DOHH2 (cell line): ENCODE results near the gene POP5.
"Not testable (repeated sequence)": the region's sequence is repeated elsewhere in the genome, so short reads cannot be mapped to it uniquely, and the experiment has no call there.

ENCODE experiments used
- H3F3A ChIP-seq: fragments of 200-600 bp; sonication (generic), shearing (Covaris generic); 2 replicates; pipeline ENCODE4 v1.6.0; 2016; ENCODE audit warnings: antibody characterized with exemption, mild to moderate bottlenecking; ENCODE audit not compliant: control insufficient read depth, insufficient read depth
- H3K27ac ChIP-seq: fragments of 200-600 bp; sonication (generic); 2 replicates; pipeline ENCODE4 v1.5.1; 2014; ENCODE audit warnings: low read depth, mild to moderate bottlenecking, low read length, moderate library complexity
- H3K27me3 ChIP-seq: fragments of 200-600 bp; sonication (generic); 2 replicates; pipeline ENCODE4 v1.6.1; 2014; ENCODE audit warnings: mild to moderate bottlenecking, low read length, mixed read lengths; ENCODE audit not compliant: control insufficient read depth
- H3K36me3 ChIP-seq: fragments of 200-600 bp; sonication (generic); 2 replicates; pipeline ENCODE4 v1.6.1; 2014; ENCODE audit warnings: mild to moderate bottlenecking, low read length, moderate library complexity, mixed read lengths; ENCODE audit not compliant: control insufficient read depth
- H3K4me1 ChIP-seq: fragments of 200-600 bp; sonication (generic); 2 replicates; pipeline ENCODE4 v1.6.1; 2014; ENCODE audit warnings: mild to moderate bottlenecking, low read length, mixed read lengths; ENCODE audit not compliant: control insufficient read depth
- H3K4me2 ChIP-seq: fragments of 200-600 bp; sonication (generic); 2 replicates; pipeline ENCODE4 v1.6.0; 2014; ENCODE audit warnings: mild to moderate bottlenecking, low read length, moderate library complexity
- H3K4me3 ChIP-seq: fragments of 200-600 bp; sonication (generic); 2 replicates; pipeline ENCODE4 v1.5.1; 2014; ENCODE audit warnings: mild to moderate bottlenecking, low read length, mixed read lengths
- H3K79me2 ChIP-seq: fragments of 200-600 bp; sonication (generic); 2 replicates; pipeline ENCODE4 v1.6.1; 2014; ENCODE audit warnings: mild to moderate bottlenecking, low read length, mixed read lengths; ENCODE audit not compliant: control insufficient read depth
- H3K9me2 ChIP-seq: fragments of 200-600 bp; sonication (generic); replicated peaks from 2 replicates; pipeline ENCODE4 v1.6.1; 2014; ENCODE audit warnings: mild to moderate bottlenecking, low read length, mixed read lengths; ENCODE audit not compliant: control insufficient read depth
- H3K9me3 ChIP-seq: fragments of 200-600 bp; sonication (generic); 2 replicates; pipeline ENCODE4 v1.6.1; 2014; ENCODE audit warnings: antibody characterized with exemption, low read length, mixed read lengths; ENCODE audit not compliant: control insufficient read depth, insufficient read depth
- H4K20me1 ChIP-seq: fragments of 200-600 bp; sonication (generic); 2 replicates; pipeline ENCODE4 v1.6.0; 2014; ENCODE audit warnings: low read depth, mild to moderate bottlenecking, antibody characterized with exemption, low read length, moderate library complexity; ENCODE audit not compliant: control insufficient read depth, insufficient read depth
- CTCF ChIP-seq: fragments of 200-600 bp; sonication (generic); IDR thresholded peaks from one replicate; pipeline ENCODE4 v1.5.1; 2014; ENCODE audit warnings: antibody characterized with exemption, mild to moderate bottlenecking, low read depth, low read length; ENCODE audit not compliant: poor library complexity, severe bottlenecking
- EZH2phosphoT487 ChIP-seq: fragments of 200-600 bp; sonication (generic); IDR thresholded peaks from 2 replicates; pipeline ENCODE4 v1.6.1; 2017; ENCODE audit warnings: borderline replicate concordance, mild to moderate bottlenecking, antibody characterized with exemption, low read length, moderate library complexity, mixed read lengths

POP5 gene

GRCh38 chr12:120534203-120534702 is 46.9 kb downstream of the POP5 start, which contains the start of gene RNF10:
RNF10 (plus strand) TSS chr12:120534356; CDS start chr12:120534812, 456 bp downstream.
- Histone ChIP-seq H3K9me3 (no peaks in the 10 kb centered on the region), H3K36me3 (peaks cover 47% of the 10 kb centered on the region), H3K9me2 (no peaks in the 10 kb centered on the region), H3K4me3 (peak within 1 kb of the TSS; percentile 88), H4K20me1 (peaks cover 28% of the 10 kb centered on the region), H3K4me1 (peaks cover 62% of the 10 kb centered on the region), H3K27me3 (no peaks in the 10 kb centered on the region), H3F3A (0 out of 2 replicates have a peak, but pooled peaks cover 3% of the 10 kb centered on the region), H3K4me2 (peak within 1 kb of the TSS; percentile 94), H3K27ac (peak within 1 kb of the TSS; percentile 62), H3K79me2 (peaks cover 52% of the 10 kb centered on the region)
- no peak for TF ChIP-seq CTCF
- no peak for TF ChIP-seq EZH2phosphoT487

- no peaks in the 10 kb centered on the region for H3K9me3 ChIP-seq
- H3K27ac ChIP-seq, result no peak overlapping the region
- H3K9me2 ChIP-seq, result no peaks in the 10 kb centered on the region
- no peaks in the 10 kb centered on the region for H3K27me3 ChIP-seq
- no peak overlapping the region for H3K4me2 ChIP-seq
- H3K79me2 ChIP-seq, result peaks cover 46% of the 10 kb centered on the region
- TF ChIP-seq EZH2phosphoT487 (no peak), CTCF (no peak)
- H4K20me1 ChIP-seq, result peaks cover 17% of the 10 kb centered on the region
- H3K4me1 ChIP-seq, result peaks cover 50% of the 10 kb centered on the region
- H3K36me3 ChIP-seq, result peaks cover 32% of the 10 kb centered on the region
- H3K4me3 ChIP-seq, result no peak overlapping the region
- H3F3A ChIP-seq, result 0 out of 2 replicates have a peak, but pooled peaks cover 3% of the 10 kb centered on the region
Measured at GRCh38 chr12:120532701-120533238, 48.4 kb downstream of the POP5 start.

- not testable (repeated sequence) for H3K9me2 ChIP-seq, H4K20me1 ChIP-seq, H3K9me3 ChIP-seq, H3K27ac ChIP-seq, H3F3A ChIP-seq, H3K27me3 ChIP-seq
- peak overlapping the region; percentile 86 for H3K4me3 ChIP-seq
- H3K36me3 ChIP-seq, result peaks cover 14% of the 10 kb centered on the region
- peaks cover 29% of the 10 kb centered on the region for H3K79me2 ChIP-seq
- H3K4me2 ChIP-seq, result peak overlapping the region; percentile 78; the same call in 1 of the 2 replicates
- peaks cover 27% of the 10 kb centered on the region for H3K4me1 ChIP-seq
Measured at GRCh38 chr12:120530418-120530761, 50.8 kb downstream of the POP5 start.

- H3K9me3 ChIP-seq, result no peaks in the 10 kb centered on the region
- peaks cover 23% of the 10 kb centered on the region for H3K79me2 ChIP-seq
- peaks cover 27% of the 10 kb centered on the region for H3K4me1 ChIP-seq
- no peak for TF ChIP-seq EZH2phosphoT487
- TF ChIP-seq CTCF, result no peak
- H3F3A ChIP-seq, result peaks cover 6% of the 10 kb centered on the region; the same call in 1 of the 2 replicates
- no peaks in the 10 kb centered on the region for H4K20me1 ChIP-seq
- peak overlapping the region; percentile 86 for H3K4me3 ChIP-seq
- peak overlapping the region; percentile 78 for H3K4me2 ChIP-seq
- H3K27ac ChIP-seq, result peak overlapping the region; percentile 43; the same call in 1 of the 2 replicates
- H3K9me2 ChIP-seq, result no peaks in the 10 kb centered on the region
- no peaks in the 10 kb centered on the region for H3K27me3 ChIP-seq
- peaks cover 11% of the 10 kb centered on the region for H3K36me3 ChIP-seq
Measured at GRCh38 chr12:120529641-120530417, 51.4 kb downstream of the POP5 start.
